ENCODE data around the gene USH1C.

The USH1C gene

DNA sequence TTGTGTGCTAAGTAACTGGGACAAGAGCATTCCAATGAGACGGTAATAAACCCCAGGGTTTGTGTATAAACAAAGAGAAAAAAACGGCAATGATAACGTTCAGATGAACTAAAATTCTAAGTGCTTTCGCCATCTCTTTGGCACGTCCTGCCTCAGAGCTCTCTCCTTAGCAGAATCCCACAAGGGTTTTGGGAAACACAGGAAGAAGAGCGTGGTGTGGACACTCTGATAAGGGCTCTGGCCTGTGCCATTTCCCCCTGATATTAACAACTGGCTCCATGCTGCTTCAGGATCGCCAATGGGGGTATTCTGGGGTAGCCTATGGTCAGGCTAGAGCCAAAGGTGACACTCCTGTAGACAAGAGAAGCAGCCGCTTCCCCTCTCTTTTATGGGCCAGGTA, 85.9 kb downstream of the USH1C start:
- Histone ChIP-seq H3K4me3 (ENCODE audit: low read length) (no peak overlapping the region), H3K27me3 (ENCODE audit: control insufficient read depth, insufficient read depth, low read length) (peaks cover 66% of the 10 kb centered on the region), H3K9ac (ENCODE audit: low read depth, low read length) (no peak overlapping the region), H3K36me3 (ENCODE audit: insufficient read depth, low read length) (no peaks in the 10 kb centered on the region), H3K9me3 (replicated peaks; ENCODE audit: low read length) (no peaks in the 10 kb centered on the region), H3K4me2 (ENCODE audit: low read length) (no peak overlapping the region), H3K4me1 (ENCODE audit: control insufficient read depth, insufficient read depth, low read length) (no peaks in the 10 kb centered on the region)

DNA sequence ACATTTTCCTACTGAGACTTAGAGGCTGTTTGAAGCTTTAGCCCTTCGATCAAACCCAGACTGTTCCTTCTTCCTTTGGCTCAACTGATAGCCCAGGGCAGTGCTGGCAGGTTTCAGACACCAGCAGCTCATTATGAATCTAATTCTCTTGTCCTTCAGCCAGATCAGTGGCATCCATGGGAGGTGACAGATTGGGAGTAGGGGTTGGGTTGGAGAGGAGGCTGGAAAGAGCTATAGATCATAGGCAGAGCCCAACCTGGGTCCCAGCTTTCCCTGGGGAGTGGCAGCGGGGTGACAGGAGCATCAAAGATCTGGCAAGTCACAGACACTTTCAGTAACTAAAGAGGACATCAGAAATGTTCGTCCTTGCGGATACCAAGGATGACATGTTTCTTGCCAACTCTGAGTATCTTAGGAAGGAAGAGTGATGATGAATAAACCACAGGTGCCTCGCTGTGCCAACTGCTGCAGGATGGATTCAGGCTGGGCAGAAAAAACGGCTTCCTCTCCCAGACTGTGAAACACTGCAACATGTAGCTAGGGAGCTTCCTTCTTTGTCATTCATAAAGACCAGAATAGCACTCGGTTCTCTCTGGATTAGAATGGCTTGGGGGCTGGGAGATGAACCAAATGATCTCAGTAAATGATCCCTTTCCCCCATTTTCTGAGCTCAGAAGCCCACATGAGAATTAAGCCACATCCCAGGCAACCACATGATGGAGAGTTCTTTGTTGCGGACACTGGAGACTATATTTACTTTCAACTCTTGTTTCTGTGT, 86.6 kb downstream of the USH1C start:
- Histone ChIP-seq H3K9me3 (replicated peaks; ENCODE audit: low read length) (no peaks in the 10 kb centered on the region), H3K36me3 (ENCODE audit: insufficient read depth, low read length) (no peaks in the 10 kb centered on the region), H3K9ac (ENCODE audit: low read depth, low read length) (no peak overlapping the region), H3K4me2 (ENCODE audit: low read length) (no peak overlapping the region), H3K4me3 (ENCODE audit: low read length) (no peak overlapping the region), H3K27me3 (ENCODE audit: control insufficient read depth, insufficient read depth, low read length) (peaks cover 70% of the 10 kb centered on the region), H3K4me1 (ENCODE audit: control insufficient read depth, insufficient read depth, low read length) (no peaks in the 10 kb centered on the region)

DNA sequence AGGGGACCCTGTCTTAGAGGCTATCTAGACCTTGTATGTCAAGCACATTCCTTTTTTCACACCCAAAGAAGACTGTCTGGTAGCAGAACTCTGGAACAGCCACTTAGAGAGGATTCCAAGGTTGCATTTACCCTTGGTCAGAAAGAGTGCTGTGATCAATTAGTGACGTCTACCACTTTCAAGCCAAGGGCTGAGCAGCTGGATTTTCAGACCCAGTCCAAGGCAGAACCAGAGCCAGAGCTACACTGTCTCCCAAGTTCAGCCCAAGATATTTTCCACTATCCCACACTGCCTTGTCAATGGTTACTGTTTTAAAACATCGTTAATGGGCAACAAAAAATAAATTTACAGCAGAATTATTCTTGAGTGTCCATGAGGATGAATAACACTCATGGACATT, 91.5 kb downstream of the USH1C start:
- Histone ChIP-seq H3K27me3 (ENCODE audit: control insufficient read depth, insufficient read depth, low read length) (peaks cover 70% of the 10 kb centered on the region), H3K36me3 (ENCODE audit: insufficient read depth, low read length) (no peaks in the 10 kb centered on the region), H3K9ac (ENCODE audit: low read depth, low read length) (no peak overlapping the region), H3K4me2 (ENCODE audit: low read length) (no peak overlapping the region), H3K4me1 (ENCODE audit: control insufficient read depth, insufficient read depth, low read length) (no peaks in the 10 kb centered on the region), H3K4me3 (ENCODE audit: low read length) (no peak overlapping the region), H3K9me3 (replicated peaks; ENCODE audit: low read length) (no peaks in the 10 kb centered on the region)

DNA sequence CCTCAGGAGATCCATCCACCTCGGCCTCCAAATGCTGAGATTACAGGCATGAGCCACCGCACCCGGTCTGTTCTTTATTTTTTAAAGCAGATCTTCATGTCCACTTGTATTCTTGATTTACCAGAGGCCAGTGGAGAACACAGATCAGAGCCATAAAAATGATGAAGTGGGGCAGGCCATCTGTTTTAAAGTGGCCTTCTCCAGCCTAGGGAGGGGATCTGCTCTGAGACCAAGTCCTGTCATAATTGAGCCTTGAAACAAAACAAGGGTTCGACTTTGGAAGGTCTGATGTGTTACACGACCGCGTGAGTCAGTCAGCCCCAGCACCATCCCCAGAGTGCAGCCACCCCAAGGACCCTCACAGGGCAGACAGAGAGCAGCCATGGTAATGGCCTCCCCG, 95.1 kb downstream of the USH1C start:
- Histone ChIP-seq H3K9me3 (replicated peaks; ENCODE audit: low read length) (no peaks in the 10 kb centered on the region), H3K4me2 (ENCODE audit: low read length) (no peak overlapping the region), H3K27me3 (ENCODE audit: control insufficient read depth, insufficient read depth, low read length) (peaks cover 80% of the 10 kb centered on the region), H3K4me1 (ENCODE audit: control insufficient read depth, insufficient read depth, low read length) (no peaks in the 10 kb centered on the region), H3K4me3 (ENCODE audit: low read length) (no peak overlapping the region), H3K9ac (ENCODE audit: low read depth, low read length) (no peak overlapping the region), H3K36me3 (ENCODE audit: insufficient read depth, low read length) (no peaks in the 10 kb centered on the region)

DNA sequence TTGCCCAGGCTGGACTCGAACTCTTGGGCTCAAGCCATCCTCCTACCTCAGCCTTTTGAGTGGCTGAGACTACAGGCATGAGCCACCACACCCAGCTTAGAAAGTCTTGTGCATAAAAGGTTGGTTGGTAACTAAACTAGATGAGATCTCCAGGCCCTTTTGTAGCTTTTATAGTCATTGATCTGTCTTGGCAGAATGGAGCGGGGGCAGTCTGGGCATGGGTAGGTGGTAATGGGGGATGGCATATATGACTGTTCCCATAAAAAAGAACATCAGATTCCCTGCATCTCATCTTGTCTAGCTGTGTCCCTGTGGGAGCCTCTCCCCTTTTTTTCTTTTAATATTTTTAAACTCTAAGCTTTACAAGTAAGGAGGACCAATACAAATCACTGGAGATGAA, 97.7 kb downstream of the USH1C start:
- H3K4me1 ChIP-seq (ENCODE audit: control insufficient read depth, insufficient read depth, low read length) = no peaks in the 10 kb centered on the region

DNA sequence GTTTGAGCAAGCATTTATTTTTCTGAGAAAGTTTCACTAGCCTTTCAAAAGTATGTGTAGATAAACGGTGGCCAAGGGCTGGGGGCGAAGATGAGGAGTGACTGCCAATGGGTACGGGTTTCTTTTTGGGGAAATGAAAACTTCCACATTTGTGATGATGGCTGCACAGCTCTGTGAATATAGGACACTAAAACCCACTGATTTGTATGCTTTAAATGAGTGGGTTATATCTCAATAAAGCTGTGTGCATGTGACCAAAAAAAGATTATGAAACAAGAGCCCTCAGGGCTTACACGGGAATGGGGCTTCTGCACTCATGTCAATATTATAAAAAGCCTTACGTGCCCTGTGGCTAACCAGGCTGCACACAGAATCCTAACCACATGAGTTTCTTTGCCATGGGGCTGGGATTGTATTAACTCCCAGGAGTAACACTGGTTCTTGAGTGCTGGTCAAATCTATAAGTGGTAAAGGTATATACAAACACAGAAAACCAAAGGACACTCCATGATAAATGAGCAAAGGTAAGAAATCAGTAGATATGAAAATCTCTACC, 98.9 kb downstream of the USH1C start:
- H3K4me3 ChIP-seq (ENCODE audit: low read length) = no peak overlapping the region
- no peak overlapping the region for H3K9ac ChIP-seq (ENCODE audit: low read depth, low read length)
- no peaks in the 10 kb centered on the region for H3K36me3 ChIP-seq (ENCODE audit: insufficient read depth, low read length)
- peaks cover 65% of the 10 kb centered on the region for H3K27me3 ChIP-seq (ENCODE audit: control insufficient read depth, insufficient read depth, low read length)
- no peaks in the 10 kb centered on the region for H3K9me3 ChIP-seq (replicated peaks; ENCODE audit: low read length)
- H3K4me1 ChIP-seq (ENCODE audit: control insufficient read depth, insufficient read depth, low read length) = no peaks in the 10 kb centered on the region
- no peak overlapping the region for H3K4me2 ChIP-seq (ENCODE audit: low read length)

More for the DNA sequence above, 97.7 kb downstream of the USH1C start:
- Histone ChIP-seq H3K9ac (ENCODE audit: low read depth, low read length) (no peak overlapping the region), H3K4me3 (ENCODE audit: low read length) (no peak overlapping the region), H3K4me2 (ENCODE audit: low read length) (no peak overlapping the region), H3K9me3 (replicated peaks; ENCODE audit: low read length) (no peaks in the 10 kb centered on the region), H3K27me3 (ENCODE audit: control insufficient read depth, insufficient read depth, low read length) (peaks cover 67% of the 10 kb centered on the region), H3K36me3 (ENCODE audit: insufficient read depth, low read length) (no peaks in the 10 kb centered on the region)

DNA sequence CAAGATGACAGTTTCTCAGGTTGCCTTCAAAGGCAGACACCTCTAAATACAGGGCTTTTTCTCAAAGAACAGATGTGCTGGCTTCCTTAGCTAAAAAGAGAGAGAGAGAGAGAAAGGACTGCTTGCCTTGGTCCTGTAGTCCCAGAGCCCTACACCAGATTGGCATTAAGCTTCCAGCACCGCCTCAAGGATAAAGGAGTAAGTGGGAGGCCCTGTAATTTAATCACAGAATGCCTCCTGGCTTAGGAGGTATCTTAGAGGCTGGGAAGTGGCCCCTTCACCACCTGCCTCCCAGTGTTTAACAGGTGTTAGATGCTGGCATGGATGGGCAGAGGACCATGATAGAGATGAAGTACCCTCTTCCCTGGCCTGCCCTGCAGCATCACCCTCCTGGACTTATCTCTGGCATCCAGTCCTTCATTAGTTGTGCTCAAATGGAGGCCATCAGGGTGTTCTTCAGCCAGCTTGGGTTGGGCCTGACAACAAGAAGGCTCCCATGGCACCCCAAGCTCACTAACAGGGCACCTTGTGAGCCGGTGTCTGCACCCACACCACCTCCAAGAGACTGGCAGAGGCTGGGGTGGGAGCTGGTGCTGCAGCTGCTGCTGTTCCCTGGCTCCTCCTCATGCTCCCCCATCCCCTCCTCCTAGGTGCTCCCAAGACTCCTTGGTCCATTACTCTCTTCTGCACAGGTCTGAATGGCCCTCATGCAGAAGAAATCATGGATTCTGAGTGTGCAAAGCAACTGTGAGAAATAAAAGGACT, 100.1 kb downstream of the USH1C start:
- Histone ChIP-seq H3K9ac (ENCODE audit: low read depth, low read length) (no peak overlapping the region), H3K4me2 (ENCODE audit: low read length) (no peak overlapping the region), H3K27me3 (ENCODE audit: control insufficient read depth, insufficient read depth, low read length) (peaks cover 69% of the 10 kb centered on the region), H3K9me3 (replicated peaks; ENCODE audit: low read length) (no peaks in the 10 kb centered on the region), H3K4me1 (ENCODE audit: control insufficient read depth, insufficient read depth, low read length) (no peaks in the 10 kb centered on the region), H3K4me3 (ENCODE audit: low read length) (no peak overlapping the region), H3K36me3 (ENCODE audit: insufficient read depth, low read length) (no peaks in the 10 kb centered on the region)
